ENCODE measurements around the gene CAPN9.

DNA sequence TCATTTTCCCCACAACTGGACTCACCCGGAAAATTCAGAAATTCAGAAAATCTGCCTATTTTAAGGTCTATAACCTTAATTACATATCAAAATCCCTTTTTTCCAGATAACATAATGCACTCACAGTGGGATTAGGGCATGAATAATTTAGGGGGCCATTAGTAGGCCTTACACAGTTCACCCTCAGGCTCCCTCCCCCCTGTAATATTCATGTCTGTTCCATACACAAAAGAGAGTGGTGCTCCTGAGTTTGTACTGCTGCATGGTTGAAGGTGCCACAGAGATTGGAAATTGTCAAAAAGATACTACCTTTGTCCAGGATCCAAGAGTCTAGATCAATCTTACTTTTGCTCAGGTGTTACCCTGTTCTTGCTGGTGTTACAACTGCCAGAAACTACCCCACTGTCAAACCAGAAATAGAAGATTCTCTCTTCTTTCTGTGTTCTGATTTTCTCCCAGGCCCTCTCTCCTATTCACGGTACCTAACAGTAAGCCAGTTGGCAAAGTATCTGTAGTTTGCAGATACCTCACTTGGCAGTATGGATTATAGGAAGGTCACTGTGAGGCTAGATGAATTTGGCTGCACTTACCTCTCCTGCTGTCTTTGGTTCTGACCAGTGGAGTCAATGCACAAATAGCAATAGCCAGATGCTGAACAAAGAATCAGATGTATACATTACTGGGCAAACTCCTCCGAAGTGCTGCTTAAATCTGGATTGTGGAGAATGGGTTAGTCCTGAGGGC lies 67.9 kb downstream of the CAPN9 start:
- TF ChIP-seq, protein P1, sequence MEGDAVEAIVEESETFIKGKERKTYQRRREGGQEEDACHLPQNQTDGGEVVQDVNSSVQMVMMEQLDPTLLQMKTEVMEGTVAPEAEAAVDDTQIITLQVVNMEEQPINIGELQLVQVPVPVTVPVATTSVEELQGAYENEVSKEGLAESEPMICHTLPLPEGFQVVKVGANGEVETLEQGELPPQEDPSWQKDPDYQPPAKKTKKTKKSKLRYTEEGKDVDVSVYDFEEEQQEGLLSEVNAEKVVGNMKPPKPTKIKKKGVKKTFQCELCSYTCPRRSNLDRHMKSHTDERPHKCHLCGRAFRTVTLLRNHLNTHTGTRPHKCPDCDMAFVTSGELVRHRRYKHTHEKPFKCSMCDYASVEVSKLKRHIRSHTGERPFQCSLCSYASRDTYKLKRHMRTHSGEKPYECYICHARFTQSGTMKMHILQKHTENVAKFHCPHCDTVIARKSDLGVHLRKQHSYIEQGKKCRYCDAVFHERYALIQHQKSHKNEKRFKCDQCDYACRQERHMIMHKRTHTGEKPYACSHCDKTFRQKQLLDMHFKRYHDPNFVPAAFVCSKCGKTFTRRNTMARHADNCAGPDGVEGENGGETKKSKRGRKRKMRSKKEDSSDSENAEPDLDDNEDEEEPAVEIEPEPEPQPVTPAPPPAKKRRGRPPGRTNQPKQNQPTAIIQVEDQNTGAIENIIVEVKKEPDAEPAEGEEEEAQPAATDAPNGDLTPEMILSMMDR (IDR thresholded peaks at IDR 0.05 in 4 of 5, conservative IDR thresholded peaks at IDR 0.05 in 1 of 5): no peak
- no peak for TF ChIP-seq POLR2A (IDR thresholded peaks at IDR 0.05)

Measured in gastrocnemius medialis (tissue), 4 donors.